ENCODE data around the gene FADD.

Gene FADD

DNA sequence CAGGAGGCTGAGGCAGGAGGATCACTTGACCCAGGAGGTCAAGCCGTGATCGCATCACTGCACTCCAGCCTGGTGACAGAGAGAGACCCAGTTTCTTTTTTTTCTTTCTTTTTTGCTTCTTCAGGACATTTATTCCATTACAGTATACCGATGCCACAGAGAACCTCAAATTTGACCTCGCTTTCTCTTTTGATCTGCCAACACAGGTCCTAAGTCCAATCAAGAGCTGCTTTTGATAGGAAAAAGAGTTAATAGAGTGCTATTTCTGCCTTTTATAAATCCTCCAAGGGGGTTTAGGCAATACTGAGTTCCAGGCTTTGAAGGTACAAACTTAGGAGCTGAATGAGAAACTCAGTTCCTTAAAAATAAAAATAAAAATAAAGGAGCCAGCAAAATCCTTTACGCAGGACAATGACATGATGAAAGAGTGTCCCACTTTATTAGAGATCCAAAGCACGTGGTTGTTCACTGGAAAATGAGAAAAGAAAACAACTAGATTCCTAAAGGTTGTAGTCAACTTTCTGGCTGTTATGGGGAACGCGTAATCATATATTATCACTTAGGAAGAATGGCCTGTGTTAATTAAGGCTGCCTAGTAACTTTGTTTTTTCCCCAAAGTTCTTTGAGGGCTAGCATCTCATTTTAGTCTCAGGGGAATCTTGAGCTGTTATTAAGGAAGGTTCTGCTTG lies 27.2 kb downstream of the FADD start:
- no peak overlapping the region for H3K4me3 Mint-ChIP-seq
- TF ChIP-seq, protein P1, sequence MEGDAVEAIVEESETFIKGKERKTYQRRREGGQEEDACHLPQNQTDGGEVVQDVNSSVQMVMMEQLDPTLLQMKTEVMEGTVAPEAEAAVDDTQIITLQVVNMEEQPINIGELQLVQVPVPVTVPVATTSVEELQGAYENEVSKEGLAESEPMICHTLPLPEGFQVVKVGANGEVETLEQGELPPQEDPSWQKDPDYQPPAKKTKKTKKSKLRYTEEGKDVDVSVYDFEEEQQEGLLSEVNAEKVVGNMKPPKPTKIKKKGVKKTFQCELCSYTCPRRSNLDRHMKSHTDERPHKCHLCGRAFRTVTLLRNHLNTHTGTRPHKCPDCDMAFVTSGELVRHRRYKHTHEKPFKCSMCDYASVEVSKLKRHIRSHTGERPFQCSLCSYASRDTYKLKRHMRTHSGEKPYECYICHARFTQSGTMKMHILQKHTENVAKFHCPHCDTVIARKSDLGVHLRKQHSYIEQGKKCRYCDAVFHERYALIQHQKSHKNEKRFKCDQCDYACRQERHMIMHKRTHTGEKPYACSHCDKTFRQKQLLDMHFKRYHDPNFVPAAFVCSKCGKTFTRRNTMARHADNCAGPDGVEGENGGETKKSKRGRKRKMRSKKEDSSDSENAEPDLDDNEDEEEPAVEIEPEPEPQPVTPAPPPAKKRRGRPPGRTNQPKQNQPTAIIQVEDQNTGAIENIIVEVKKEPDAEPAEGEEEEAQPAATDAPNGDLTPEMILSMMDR (IDR thresholded peaks at IDR 0.05), result no peak
- no peak overlapping the region for H3K27ac Mint-ChIP-seq
- H3K9me3 Mint-ChIP-seq, result no peaks in the 10 kb centered on the region
- H3K36me3 Mint-ChIP-seq (ENCODE audit: low read depth), result no peaks in the 10 kb centered on the region
- H3K4me1 Mint-ChIP-seq, result peaks cover 29% of the 10 kb centered on the region
- peaks cover 20% of the 10 kb centered on the region for H3K27me3 Mint-ChIP-seq (ENCODE audit: low read depth, poor library complexity)
- no peak for DNase-seq

GRCh38 chr11:70230840-70231710 lies 28.0 kb downstream of the FADD start:
- no peak for DNase-seq
- TF ChIP-seq, protein P1 (IDR thresholded peaks at IDR 0.05), result no peak
- no peaks in the 10 kb centered on the region for H3K9me3 Mint-ChIP-seq
- H3K4me3 Mint-ChIP-seq, result no peak overlapping the region
- no peak overlapping the region for H3K27ac Mint-ChIP-seq
- H3K4me1 Mint-ChIP-seq, result peaks cover 27% of the 10 kb centered on the region
- H3K36me3 Mint-ChIP-seq (ENCODE audit: low read depth), result no peaks in the 10 kb centered on the region
- H3K27me3 Mint-ChIP-seq (ENCODE audit: low read depth, poor library complexity), result peaks cover 20% of the 10 kb centered on the region

DNA sequence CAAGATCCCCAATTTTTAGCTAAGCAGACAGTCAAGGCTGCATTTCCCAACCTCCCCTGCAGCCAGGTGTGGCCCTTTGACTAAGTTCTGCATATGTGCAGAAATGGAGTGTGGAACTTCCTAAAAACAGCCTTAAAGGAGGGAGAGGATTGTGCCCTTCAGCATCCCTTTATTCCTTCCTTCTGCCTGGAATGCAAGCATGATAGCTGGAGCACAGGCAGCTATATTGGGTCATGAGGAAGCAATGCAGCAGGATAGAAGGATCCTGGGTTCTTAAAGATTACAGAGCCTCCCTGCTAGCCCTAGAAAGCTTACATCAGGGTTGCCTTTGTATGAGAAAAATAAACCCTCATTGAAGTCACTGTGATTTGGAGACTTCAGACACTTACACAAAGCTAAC lies 29.9 kb downstream of the FADD start:
- TF ChIP-seq, protein P1 (IDR thresholded peaks at IDR 0.05), result no peak
- H3K4me3 Mint-ChIP-seq, result no peak overlapping the region
- H3K4me1 Mint-ChIP-seq, result peaks cover 9% of the 10 kb centered on the region
- no peak overlapping the region for H3K27ac Mint-ChIP-seq
- H3K9me3 Mint-ChIP-seq, result no peaks in the 10 kb centered on the region
- H3K27me3 Mint-ChIP-seq (ENCODE audit: low read depth, poor library complexity), result peaks cover 24% of the 10 kb centered on the region
- no peak for DNase-seq
- no peaks in the 10 kb centered on the region for H3K36me3 Mint-ChIP-seq (ENCODE audit: low read depth)

DNA sequence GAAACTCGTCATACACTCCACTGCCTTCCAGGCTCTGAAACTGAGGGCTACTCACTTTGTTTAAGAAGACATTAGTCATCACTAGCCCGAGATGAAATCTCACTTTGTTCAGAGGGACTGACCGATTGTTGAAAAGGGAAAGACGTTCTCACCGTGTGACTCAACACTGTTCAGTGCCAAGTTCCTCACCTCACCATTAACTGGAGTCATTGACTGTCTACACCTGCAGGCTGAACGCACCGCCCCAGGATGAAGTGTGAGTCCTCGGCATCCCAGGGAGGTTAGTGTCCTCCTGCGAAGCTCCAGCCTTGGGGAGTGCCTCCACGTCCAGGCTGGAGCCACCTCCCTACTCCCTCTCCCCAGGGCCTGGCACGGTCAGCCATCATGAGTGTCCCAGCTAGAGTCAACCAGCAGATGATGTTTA lies 30.4 kb downstream of the FADD start:
- Mint-ChIP-seq H3K4me1 (peaks cover 9% of the 10 kb centered on the region), H3K36me3 (ENCODE audit: low read depth) (no peaks in the 10 kb centered on the region), H3K27ac (no peak overlapping the region), H3K4me3 (no peak overlapping the region), H3K27me3 (ENCODE audit: low read depth, poor library complexity) (peaks cover 22% of the 10 kb centered on the region), H3K9me3 (no peaks in the 10 kb centered on the region)
- TF ChIP-seq, protein P1 (IDR thresholded peaks at IDR 0.05), result no peak
- no peak for DNase-seq

DNA sequence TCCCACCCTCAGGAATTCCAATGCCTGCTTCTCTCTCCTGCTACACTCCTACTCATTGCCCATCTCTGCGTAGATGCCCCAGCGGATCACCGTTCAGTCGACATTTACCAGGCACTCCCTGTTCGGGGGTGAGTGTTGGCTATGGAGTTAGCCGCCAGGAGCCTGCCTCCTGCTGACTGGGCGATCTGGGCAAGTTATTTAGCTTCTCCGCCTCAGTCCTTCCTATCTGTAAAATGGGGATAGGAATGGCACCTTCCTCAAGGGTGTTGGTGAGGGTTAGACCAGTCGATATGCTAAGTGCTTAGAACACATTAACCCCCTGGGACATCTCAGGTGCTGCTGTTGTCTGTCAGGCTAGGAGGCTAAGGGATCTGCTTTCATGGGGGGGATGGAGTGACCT lies 30.9 kb downstream of the FADD start:
- Mint-ChIP-seq H3K4me1 (peaks cover 9% of the 10 kb centered on the region), H3K4me3 (no peak overlapping the region), H3K36me3 (ENCODE audit: low read depth) (no peaks in the 10 kb centered on the region), H3K27ac (no peak overlapping the region), H3K9me3 (no peaks in the 10 kb centered on the region), H3K27me3 (ENCODE audit: low read depth, poor library complexity) (peaks cover 19% of the 10 kb centered on the region)
- no peak for DNase-seq
- TF ChIP-seq, protein P1 (IDR thresholded peaks at IDR 0.05), result no peak

All from nephron progenitor cell (in vitro differentiated cells).